ENCODE measurements around the gene SH3GL3. TPM values are rescaled to one million over a fixed set of nuclear protein-coding genes. Genes with fewer than 3 reads are reported as not detected.

The SH3GL3 gene
- total and polyA plus RNA-seq, 2 of the 8 experiments (the other 6 are each of a cell fraction or from before 2014, with no cell fraction given): 14.1 to 19.1 TPM

- Histone ChIP-seq H2BK15ac (ENCODE audit: low read length) (no peak overlapping the region), H3K9ac (replicated peaks in 1 of 4; ENCODE audit: extremely low read depth in 1 of 4, low read depth in 3 of 4, low read length in 3 of 4) (no peak overlapping the region), H3K36me3 (ENCODE audit: control insufficient read depth in 2 of 4, insufficient read depth in 4 of 4, low read length in 3 of 4) (no peaks in the 10 kb centered on the region), H2BK12ac (ENCODE audit: low read depth, low read length) (no peak overlapping the region), H2BK5ac (ENCODE audit: low read depth, low read length) (no peak overlapping the region), H4K8ac (ENCODE audit: extremely low read depth, insufficient read depth, low read length) (no peak overlapping the region), H2AK5ac (ENCODE audit: low read depth, low read length) (no peak overlapping the region), H3K79me1 (ENCODE audit: low read depth, low read length) (no peaks in the 10 kb centered on the region), H3K27ac (ENCODE audit: low read depth, low read length) (no peak overlapping the region), H3K4me3 (ENCODE audit: extremely low read depth in 1 of 4, insufficient read depth in 2 of 4, low read depth in 3 of 4, low read length in 4 of 4) (no peak overlapping the region), H2BK120ac (replicated peaks; ENCODE audit: low read depth, low read length) (no peak overlapping the region), H3K4me2 (ENCODE audit: insufficient read depth in 1 of 2, low read depth in 2 of 2, low read length in 2 of 2) (no peak overlapping the region), H3K9me3 (ENCODE audit: insufficient read depth in 2 of 2, low read depth in 1 of 2, low read length in 1 of 2) (no peaks in the 10 kb centered on the region), H3K18ac (ENCODE audit: extremely low read depth, low read length) (no peak overlapping the region), H3K4me1 (replicated peaks in 1 of 4; ENCODE audit: control insufficient read depth in 3 of 4, insufficient read depth in 4 of 4, low read length in 3 of 4) (no peaks in the 10 kb centered on the region; a peak in 3 of 7 replicates), H3K56ac (replicated peaks; ENCODE audit: insufficient read length, low read depth, low read length) (no peak overlapping the region), H3K23me2 (ENCODE audit: low read depth, low read length) (peaks cover 2% of the 10 kb centered on the region; the same call in 1 of the 2 replicates), H3K4ac (replicated peaks; ENCODE audit: insufficient read length, low read depth, low read length) (no peak overlapping the region), H3K14ac (ENCODE audit: insufficient read length) (no peak overlapping the region), H3K79me2 (ENCODE audit: control insufficient read depth in 1 of 2, insufficient read depth in 2 of 2, low read length in 2 of 2) (no peaks in the 10 kb centered on the region), H2BK20ac (ENCODE audit: low read length) (no peak overlapping the region), H4K5ac (ENCODE audit: insufficient read length, low read depth, low read length) (no peak overlapping the region), H2AFZ (ENCODE audit: low read length) (no peak overlapping the region), H4K91ac (replicated peaks; ENCODE audit: insufficient read length, low read length) (no peak overlapping the region), H3K27me3 (replicated peaks in 1 of 4; ENCODE audit: control insufficient read depth in 3 of 4, extremely low read depth in 1 of 4, insufficient read depth in 3 of 4, low read length in 3 of 4) (peaks cover 2 to 19% (median 16%) of the 10 kb centered on the region in 4 experiments), H4K20me1 (replicated peaks in 1 of 2; ENCODE audit: control insufficient read depth in 1 of 2, insufficient read depth in 2 of 2, low read length in 2 of 2) (no peaks in the 10 kb centered on the region), H3K23ac (ENCODE audit: insufficient read length) (no peak overlapping the region)
- DNase-seq (ENCODE audit: low read depth in 1 of 2, low spot score in 2 of 2) (no peak), FAIRE-seq (no peak)
- WGBS, 2 experiments (ENCODE audit: extremely low coverage in 1 of 2, insufficient coverage in 1 of 2, insufficient read length in 1 of 2, insufficient replicate concordance in 2 of 2, low coverage in 1 of 2, low lambda C conversion rate in 2 of 2, missing lambda C conversion rate in 1 of 2): 94% methylated on average over 1 of the region's 1 CpG; no CpG with 5 or more reads in 1 of the 2 experiments
- ChIA-PET CTCF (ENCODE audit: partially characterized antibody) (interaction anchor here (0.6 to 2.9 kb wide), 6 partner anchors 38 to 1050 kb away, joined by 3 to 20 read pairs (median 4); no protein-coding TSS in a partner anchor), POLR2A (ENCODE audit: partially characterized antibody) (no interaction called here)
- TF ChIP-seq GTF2F1 (IDR thresholded peaks at IDR 0.05; ENCODE audit: borderline replicate concordance, low read depth, low read length) (no peak), RFX5 (IDR thresholded peaks at IDR 0.05; ENCODE audit: borderline replicate concordance, low read depth, low read length) (no peak), JUN (IDR thresholded peaks at IDR 0.05; ENCODE audit: low read depth, low read length) (no peak)
Measured at GRCh38 chr15:83659417-83659812, 212.3 kb downstream of the SH3GL3 start.

All from H1 (cell line).